NCI-H2196 treated with DMSO at 0.1 percent for 48 hours (cell line): Measurements from ENCODE around the gene MOG.
"Not testable (repeated sequence)": the region's sequence is repeated elsewhere in the genome, so short reads cannot be mapped to it uniquely, and the experiment has no call there.

Experiments used
- DNase-seq: peaks from one replicate; lab custom pipeline; 2025; ENCODE audit not compliant: unreplicated experiment; lab: John Stamatoyannopoulos, UW

The MOG gene

GRCh38 chr6:29637247-29637646 lies 19.6 kb upstream of the MOG start:
- no peak for DNase-seq

DNA sequence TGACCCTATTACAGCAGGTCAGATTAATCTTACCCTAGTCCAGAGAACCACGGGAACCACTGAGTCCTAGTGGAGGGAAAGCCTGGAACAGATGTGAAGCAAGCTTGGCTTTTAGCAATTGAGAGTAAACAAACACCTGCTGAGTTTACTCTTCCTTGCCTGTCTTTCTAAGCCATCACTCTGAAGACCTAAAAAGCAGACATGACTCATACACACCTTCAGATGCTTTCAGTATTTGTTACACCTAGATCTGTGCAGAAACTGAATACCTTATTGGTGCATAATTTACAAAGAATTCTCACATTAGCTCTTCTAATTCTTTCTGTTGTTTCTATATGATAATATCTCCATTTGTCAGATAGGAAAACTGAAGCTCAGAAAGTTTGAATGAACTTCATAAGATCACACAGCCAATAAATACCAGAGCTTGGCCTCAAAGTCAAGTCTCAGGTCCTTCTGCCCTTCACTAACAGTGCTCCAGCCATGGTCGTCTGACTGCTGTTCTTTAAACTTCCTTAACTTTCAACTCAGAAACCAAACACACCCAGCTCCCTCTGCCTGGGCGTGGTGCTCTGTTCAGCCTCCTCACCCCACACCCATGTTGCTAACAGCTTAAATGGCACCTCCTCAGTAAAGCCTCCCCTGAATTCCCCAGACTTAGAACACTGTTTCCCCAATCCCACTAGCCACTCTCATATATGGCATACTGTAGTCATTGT lies 15.3 kb upstream of the MOG start:
- DNase-seq: no peak

DNA sequence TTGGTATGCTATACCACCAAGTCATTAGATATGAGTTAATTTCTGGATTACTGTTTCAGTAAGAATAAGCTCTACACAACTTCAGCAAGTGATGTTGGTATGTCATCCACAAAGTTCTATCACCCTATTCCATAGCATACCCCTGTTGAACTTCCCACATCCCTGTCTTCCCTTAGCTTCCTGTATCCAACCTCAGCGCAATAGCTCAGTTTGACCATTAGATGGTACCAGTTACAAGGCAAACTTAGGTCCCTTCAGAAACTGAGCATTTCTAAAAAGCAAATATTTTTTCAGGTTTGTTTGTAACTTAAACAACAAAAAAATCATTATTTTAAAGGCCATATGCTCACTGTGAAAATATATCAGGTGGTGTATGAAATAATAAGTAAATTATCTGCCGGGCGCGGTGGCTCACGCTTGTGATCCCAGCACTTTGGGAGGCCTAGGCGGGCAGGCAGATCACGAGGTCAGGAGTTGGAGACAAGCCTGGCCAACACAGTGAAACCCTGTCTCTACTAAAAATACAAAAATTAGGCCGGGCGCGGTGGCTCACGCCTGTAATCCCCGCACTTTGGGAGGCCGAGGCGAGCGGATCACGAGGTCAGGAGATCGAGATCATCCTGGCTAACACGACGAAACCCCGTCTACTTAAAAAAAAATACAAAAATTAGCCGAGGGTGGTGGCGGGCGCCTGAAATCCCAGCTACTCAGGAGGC lies 8.8 kb upstream of the MOG start:
- DNase-seq: peak; percentile 23

DNA sequence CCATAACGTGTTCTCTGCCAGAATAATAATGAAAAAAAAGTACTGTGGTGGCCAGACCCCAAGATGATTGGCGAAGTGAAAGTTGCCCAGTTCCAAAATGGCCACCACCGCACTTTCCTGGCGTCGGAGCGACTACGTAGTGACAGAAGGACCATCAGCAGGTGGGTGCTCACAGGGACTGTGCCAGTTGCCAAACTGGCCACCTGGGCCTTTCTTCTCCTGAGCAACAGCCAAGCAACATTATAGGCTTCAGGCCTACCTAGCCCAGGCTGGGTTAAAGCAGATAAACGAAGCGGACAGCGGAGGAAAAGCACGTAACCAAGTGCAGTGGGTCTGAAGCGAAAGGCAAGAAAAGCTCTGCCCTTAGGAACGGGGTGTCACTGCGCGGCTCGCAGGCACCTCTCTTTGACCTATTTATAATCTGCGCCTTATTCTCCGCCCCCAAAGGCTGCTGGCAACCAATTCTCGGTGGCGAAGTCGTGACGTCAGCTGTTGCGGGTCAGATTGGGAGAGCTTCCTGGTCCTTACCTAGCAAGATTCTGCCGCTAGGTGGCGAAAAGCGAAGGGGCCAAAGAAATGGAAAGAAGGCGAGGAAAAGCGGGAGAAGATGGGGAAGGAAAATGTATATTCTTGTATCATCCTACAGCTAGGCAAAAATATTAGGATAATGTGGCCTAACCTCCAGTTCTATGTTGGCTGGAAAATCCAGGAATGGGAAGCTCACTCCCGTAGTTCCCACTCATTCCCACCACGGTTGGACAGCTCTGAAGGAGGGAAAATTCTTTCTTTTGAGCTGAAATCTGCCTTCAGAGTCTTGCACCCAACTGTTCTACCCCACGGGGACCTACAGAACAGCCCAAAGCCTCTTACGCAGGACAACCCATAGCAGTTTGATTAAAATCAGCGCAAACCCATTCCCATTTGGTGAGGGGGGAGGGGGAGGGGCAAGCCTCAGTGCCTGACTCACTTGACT lies 6.9 kb upstream of the MOG start:
- DNase-seq: peak; percentile 92

DNA sequence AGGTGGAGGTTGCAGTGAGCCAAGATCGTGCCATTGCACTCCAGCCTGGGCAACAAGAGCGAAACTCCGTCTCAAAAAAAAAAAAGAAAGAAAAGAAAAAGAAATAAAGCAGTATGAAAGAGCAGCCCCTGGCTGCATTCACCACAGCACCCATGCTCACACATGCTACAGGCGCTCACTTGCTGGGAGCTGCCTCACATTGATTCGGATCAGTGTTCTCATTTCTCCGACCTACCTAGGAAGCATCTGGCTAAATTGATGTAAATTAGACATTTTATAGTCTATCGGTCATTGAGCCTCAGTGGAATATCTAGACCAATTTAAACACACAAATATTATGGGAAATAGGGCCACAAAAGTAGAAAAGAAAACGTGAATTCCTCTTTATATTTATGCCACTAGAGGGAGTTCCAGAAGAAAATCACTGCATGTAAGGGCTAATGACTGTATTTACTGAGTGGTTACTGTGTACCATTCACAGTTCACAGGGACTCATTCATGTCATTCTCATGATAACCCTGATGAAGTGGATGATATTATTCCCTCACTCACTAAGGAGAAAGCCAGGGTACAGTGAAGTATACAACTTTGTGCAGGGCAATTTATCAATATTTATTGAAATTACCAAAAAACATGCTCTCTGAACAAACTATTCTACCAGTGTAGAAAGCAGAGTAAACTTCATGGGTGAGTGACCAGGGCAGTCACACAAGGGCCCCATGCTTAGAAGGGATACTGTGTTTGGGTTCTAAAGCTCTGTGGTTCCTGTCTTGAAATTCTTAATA lies 5.3 kb upstream of the MOG start:
- DNase-seq: no peak

DNA sequence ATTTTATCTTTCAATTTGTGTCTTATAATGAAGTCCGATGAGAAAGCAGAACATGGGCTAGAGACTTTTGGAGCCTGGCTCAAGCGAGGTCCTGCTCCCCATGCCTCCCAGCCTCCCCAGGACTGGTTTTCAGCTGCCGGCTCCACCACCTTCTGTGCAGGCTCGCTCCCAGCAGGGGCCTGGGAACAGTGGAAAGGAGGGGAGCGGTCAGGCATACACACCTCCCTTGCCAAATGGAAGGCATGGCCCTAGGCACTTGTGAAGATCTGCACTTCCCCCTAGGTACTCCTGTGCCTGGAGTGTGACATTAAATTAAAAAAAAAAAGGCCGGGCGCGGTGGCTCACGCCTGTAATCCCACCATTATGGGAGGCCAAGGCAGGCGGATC lies 4.7 kb upstream of the MOG start:
- no peak for DNase-seq

- DNase-seq: peak; percentile 65
These were observed 3.3 kb upstream of the MOG start for GRCh38 chr6:29653452-29654038.

DNA sequence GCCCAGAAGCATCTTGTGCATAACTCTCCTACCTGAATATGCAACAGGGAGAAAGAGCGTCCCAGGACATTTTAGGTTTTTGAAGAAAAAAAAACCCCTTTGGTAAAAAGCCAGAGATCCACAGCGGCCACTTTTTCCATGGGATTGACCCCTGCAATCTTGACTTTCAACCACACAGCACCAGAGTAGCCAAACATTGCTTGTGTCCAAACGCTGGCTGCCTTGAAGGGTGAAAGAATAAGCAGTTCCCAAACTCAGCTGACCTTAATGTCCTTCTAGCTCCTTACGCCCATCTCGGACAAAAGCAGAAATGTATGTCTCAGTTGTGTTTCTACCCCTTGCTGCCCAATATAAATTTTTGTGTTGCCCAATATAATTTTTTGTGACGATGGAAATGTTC lies 1.2 kb upstream of the MOG start:
- no peak for DNase-seq

DNA sequence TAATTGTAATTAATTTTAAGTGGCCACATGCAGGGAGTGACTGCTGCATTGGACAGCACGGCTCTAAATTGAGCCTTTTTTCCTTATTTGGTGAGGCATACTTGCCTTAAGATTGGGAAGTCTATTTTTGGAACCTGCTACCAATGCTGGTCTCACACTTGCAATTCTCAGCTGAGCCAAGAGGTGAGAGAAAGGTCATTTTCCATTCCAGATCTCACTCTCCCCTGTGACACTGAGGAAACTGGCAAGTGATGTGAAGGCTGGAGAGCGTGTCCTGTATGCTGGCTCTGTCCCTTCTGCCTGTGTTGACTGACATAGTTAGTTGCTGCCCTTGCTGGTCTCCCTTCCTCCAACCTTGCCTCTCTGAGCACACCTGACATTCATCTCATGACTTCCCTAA lies 735 bp upstream of the MOG start:
- no peak for DNase-seq

DNA sequence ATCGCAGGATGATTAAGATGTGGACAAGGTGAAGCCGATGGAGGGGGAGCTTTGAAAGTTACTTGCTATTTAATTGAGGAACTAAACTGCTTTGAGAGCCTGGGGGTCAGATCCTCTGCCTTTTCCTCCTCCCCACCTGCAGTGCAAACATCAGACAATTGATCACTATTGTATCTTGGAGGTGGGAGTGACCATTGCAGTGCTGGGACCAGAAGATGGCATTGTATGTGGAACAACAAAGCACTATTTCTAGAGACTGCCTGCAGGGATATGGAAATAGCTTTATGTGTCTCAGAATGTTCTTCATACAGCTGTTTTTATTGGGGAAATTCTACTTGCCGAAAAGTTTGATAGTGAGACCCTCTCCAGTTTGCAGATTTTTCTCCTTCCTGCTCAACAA lies 4.2 kb downstream of the MOG start:
- no peak for DNase-seq

DNA sequence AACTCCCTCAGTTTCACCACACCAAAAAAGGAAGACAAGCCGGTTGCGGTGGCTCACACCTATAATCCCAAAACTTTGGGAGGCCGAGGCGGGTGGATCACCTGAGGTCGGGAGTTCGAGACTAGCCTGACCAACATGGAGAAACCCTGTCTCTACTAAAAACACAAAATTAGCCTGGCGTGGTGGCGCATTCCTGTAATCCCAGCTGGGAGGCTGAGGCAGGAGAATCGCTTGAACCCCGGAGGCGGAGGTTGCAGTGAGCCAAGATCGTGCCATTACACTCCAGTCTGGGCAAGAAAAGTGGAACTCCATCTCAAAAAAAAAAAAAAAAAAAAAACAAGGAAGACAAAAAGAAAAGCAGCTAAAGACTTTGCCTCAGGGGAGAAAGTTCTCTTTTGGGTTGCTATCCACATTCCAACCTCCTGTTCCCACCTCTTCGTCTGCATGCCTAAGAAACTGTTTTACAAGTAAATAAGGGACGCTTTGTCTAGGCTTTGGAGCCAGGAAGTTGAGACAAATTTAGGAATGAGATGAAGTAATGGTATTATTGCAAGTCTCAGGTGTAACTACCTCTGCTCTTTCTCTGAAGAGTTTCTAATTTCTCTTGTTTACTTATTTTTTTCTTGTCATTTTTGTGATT lies 4.7 kb downstream of the MOG start:
- not testable (repeated sequence) for DNase-seq

GRCh38 chr6:29663300-29664042 lies 6.6 kb downstream of the MOG start:
- no peak for DNase-seq

GRCh38 chr6:29665942-29666825 lies 9.3 kb downstream of the MOG start:
- no peak for DNase-seq

GRCh38 chr6:29666826-29667130 lies 9.9 kb downstream of the MOG start:
- DNase-seq: no peak

GRCh38 chr6:29667158-29667557 lies 10.3 kb downstream of the MOG start:
- DNase-seq: no peak

GRCh38 chr6:29671026-29671425 lies 14.1 kb downstream of the MOG start:
- DNase-seq: no peak

GRCh38 chr6:29672116-29672515 lies 15.2 kb downstream of the MOG start:
- DNase-seq: not testable (repeated sequence)

DNA sequence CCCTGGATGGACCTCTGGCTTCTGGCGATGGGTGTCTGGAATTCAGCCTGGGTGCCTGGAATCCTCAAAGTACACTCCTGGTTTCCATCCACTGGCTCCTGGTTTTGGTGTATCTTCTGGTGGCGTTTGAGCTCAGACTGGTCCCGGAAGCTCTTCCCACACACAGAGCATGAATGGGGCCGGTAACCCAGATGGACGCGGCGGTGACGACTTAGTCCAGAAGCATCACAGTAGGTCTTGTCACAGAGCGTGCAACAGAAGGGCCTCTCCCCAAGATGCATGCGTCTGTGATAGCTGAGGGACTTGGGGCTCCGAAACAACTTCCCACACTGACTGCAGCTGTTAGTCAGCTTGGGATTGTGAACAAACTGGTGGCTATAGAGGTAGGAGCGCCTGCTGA lies 16.3 kb downstream of the MOG start:
- no peak for DNase-seq

DNA sequence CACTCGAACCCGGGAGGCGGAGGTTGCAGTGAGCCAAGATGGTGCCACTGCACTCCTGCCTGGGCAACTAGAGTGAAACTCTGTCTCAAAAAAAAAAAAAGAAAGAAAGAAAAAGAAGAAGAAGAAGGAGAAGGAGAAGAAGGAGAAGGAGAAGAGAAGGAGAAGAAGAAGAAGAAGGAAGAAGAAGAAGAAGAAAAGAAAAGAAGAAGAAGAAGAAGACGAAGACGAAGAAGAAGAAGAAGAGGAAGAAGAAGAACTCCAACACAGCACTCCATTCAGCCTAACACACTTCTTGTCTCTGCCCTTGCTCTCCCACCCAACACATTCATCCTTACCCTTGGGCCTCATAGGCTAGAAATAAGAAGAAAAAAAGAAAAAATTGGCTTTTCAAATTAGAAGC lies 17.1 kb downstream of the MOG start:
- DNase-seq: no peak
